ENCODE results near the gene CDCP2. TPM values are rescaled to one million over a fixed set of nuclear protein-coding genes. Genes with fewer than 3 reads are reported as not detected.

CDCP2 gene
- total RNA-seq, 2 donors from 2014 or later = not detected

DNA sequence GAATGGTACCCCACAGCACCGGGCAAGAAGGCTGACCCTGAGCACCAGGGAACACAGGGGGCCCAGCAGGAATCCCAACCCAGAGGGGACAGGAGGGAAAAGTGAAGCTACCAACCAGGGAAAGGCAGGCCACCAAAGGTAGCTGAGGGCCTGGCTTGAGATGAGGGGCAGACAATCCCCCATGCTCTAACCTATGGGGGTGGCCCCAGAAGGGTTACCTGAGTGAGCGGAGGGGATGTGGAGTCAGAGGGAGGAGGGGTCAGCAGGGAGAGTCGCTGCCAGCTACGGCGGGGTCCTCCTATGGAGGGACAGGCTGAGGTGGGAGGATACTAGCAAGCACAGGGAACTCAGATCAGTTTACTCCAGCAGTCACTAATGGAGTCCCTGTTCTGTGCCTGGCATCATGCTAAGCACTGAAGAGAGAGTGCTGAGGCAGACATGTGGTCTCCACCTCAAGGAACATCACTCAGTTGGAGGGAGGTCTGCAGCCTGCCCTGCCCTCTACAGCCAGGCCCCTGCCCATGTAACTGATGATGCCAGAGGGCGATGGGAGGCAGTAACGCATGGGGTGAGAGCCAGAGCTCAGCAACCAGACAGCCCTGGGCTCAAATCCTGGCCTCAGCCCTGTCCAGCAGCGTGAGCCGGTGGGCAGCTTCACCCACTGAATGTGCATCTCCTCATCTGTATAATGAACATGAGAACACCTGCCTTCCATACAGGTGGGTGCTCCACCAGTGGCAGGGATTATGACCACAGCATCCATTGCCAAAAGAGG is 25.7 kb upstream of the CDCP2 start:
- H3K4me1 ChIP-seq (ENCODE audit: control insufficient read depth in 1 of 2, low read depth in 2 of 2) = no peaks in the 10 kb centered on the region
- H3K27ac ChIP-seq = no peak overlapping the region
- no peaks in the 10 kb centered on the region for H3K27me3 ChIP-seq (replicated peaks; ENCODE audit: insufficient read depth)
- H3K9me3 ChIP-seq = no peaks in the 10 kb centered on the region
- DNase-seq (ENCODE audit: low spot score) (no peak), ATAC-seq (ENCODE audit: insufficient number of reproducible peaks, low FRiP score, low read depth) (no peak)
- TF ChIP-seq, protein P1, sequence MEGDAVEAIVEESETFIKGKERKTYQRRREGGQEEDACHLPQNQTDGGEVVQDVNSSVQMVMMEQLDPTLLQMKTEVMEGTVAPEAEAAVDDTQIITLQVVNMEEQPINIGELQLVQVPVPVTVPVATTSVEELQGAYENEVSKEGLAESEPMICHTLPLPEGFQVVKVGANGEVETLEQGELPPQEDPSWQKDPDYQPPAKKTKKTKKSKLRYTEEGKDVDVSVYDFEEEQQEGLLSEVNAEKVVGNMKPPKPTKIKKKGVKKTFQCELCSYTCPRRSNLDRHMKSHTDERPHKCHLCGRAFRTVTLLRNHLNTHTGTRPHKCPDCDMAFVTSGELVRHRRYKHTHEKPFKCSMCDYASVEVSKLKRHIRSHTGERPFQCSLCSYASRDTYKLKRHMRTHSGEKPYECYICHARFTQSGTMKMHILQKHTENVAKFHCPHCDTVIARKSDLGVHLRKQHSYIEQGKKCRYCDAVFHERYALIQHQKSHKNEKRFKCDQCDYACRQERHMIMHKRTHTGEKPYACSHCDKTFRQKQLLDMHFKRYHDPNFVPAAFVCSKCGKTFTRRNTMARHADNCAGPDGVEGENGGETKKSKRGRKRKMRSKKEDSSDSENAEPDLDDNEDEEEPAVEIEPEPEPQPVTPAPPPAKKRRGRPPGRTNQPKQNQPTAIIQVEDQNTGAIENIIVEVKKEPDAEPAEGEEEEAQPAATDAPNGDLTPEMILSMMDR (IDR thresholded peaks at IDR 0.05) = no peak
- H3K36me3 ChIP-seq = peaks cover 9% of the 10 kb centered on the region
- no peak overlapping the region for H3K4me3 ChIP-seq

DNA sequence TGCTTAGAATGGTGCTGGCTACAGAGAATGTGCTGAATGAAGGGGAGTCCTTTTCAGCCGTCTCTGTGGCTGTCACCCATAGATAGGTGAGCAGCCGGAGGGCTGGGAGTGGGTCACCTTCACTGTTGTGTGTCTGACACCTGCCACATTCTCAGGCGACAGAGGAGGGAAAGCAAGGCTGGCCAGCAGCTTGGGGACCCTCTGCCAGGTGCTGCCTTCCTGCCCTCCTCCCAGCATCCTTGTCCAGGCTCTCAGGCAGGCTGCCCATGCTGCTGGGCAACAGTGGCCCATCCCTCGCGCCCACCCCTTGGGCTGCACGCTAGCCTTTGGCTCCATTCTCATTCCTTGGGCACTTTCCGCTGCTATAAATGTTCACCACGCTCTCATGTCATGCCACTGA is 24.9 kb upstream of the CDCP2 start:
- Histone ChIP-seq H3K4me1 (ENCODE audit: control insufficient read depth in 1 of 2, low read depth in 2 of 2) (no peaks in the 10 kb centered on the region), H3K27me3 (replicated peaks; ENCODE audit: insufficient read depth) (no peaks in the 10 kb centered on the region), H3K27ac (no peak overlapping the region), H3K4me3 (no peak overlapping the region), H3K36me3 (peaks cover 9% of the 10 kb centered on the region), H3K9me3 (no peaks in the 10 kb centered on the region)
- TF ChIP-seq, protein P1 (IDR thresholded peaks at IDR 0.05) = no peak
- DNase-seq (ENCODE audit: low spot score) = no peak
- ATAC-seq (ENCODE audit: insufficient number of reproducible peaks, low FRiP score, low read depth) = no peak

DNA sequence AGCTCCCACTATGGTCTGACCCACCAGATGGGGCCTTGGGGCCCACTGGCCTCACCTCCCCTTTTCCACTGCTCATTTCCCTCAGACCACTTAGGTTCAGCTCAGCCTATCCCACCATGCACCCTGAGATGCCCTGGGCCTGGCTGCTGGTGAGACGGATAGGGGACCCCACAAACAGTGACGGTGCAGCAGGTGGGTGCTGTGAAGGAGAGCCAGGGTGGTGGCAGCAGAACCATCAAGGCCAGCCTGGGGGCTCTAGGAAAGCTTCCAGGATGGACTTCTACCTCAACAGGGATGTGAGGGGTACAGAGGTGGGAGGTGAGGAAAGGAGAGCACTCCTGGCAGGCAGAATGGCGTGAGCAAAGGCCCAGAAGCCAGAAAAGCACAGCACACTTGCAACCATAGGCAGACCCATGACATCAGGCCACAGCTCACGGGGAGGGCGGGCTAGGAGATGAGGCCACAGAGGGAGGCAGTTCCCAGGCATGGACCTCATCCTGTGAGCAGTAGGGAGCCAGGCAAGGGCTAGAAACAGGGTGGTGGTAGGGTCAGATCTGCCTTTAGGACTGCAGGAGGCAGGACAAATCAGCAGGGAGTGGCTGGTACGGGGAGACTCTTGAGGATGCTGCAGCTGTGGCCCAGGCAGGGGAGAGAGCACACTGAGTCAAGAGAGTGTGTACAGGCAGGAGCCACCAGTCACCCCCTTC is 24.0 kb upstream of the CDCP2 start:
- DNase-seq (ENCODE audit: low spot score) (no peak), ATAC-seq (ENCODE audit: insufficient number of reproducible peaks, low FRiP score, low read depth) (no peak)
- Histone ChIP-seq H3K4me3 (no peak overlapping the region), H3K36me3 (peaks cover 9% of the 10 kb centered on the region), H3K9me3 (no peaks in the 10 kb centered on the region), H3K27ac (no peak overlapping the region), H3K27me3 (replicated peaks; ENCODE audit: insufficient read depth) (no peaks in the 10 kb centered on the region), H3K4me1 (ENCODE audit: control insufficient read depth in 1 of 2, low read depth in 2 of 2) (no peaks in the 10 kb centered on the region)
- TF ChIP-seq, protein P1 (IDR thresholded peaks at IDR 0.05) = no peak

DNA sequence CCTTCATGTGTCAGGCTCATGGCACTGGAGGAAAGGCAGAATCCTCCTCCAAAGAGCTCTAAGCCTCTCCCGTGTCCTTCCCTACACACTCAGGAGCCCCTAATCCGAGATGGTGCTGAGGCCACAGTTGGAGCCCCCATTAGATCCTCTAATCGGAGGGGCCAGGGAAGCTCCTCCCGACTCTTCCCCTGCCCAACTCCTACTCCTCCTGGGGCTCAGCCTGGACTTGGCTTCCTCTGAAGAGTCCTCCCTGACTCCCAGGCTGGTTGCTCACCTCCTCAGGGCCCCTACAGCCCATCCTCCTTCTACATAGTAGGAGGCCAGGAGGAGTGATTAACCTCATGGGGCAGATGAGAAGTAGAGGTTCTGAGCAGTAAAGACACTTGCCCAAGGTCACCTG is 21.3 kb upstream of the CDCP2 start:
- Histone ChIP-seq H3K4me1 (ENCODE audit: control insufficient read depth in 1 of 2, low read depth in 2 of 2) (no peaks in the 10 kb centered on the region), H3K4me3 (no peak overlapping the region), H3K27me3 (replicated peaks; ENCODE audit: insufficient read depth) (no peaks in the 10 kb centered on the region), H3K9me3 (no peaks in the 10 kb centered on the region), H3K36me3 (peaks cover 9% of the 10 kb centered on the region), H3K27ac (no peak overlapping the region)
- TF ChIP-seq, protein P1 (IDR thresholded peaks at IDR 0.05) = no peak
- no peak for ATAC-seq (ENCODE audit: insufficient number of reproducible peaks, low FRiP score, low read depth)
- no peak for DNase-seq (ENCODE audit: low spot score)

DNA sequence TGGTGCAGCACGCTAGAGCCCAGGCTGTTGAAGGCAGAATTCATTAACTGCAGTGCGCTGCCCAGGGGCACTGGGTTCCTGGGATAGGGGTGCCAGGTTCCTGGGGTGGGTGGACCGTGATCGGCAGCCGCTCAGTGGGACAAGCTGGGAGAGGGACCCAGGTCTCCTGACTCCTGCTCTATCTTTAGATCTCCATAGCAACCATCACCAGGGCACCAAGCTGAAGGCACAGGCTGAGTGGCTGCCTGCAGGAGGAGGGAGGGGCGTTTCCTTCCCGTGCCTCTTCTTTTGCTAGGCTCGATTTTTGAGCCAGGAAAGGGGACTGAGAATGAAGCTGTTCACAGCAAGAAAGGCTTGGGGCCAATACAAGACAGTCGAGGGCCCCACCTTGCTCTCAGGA is 20.9 kb upstream of the CDCP2 start:
- Histone ChIP-seq H3K36me3 (peaks cover 9% of the 10 kb centered on the region), H3K9me3 (no peaks in the 10 kb centered on the region), H3K27me3 (replicated peaks; ENCODE audit: insufficient read depth) (no peaks in the 10 kb centered on the region), H3K4me3 (no peak overlapping the region), H3K27ac (no peak overlapping the region), H3K4me1 (ENCODE audit: control insufficient read depth in 1 of 2, low read depth in 2 of 2) (no peaks in the 10 kb centered on the region)
- DNase-seq (ENCODE audit: low spot score) (no peak), ATAC-seq (ENCODE audit: insufficient number of reproducible peaks, low FRiP score, low read depth) (no peak)
- TF ChIP-seq, protein P1 (IDR thresholded peaks at IDR 0.05) = no peak

Data from thoracic aorta (tissue), 2 donors.